OCI-LY3 (cell line): ENCODE results near the gene JPH3.

Experiments
- EZH2phosphoT487 ChIP-seq: fragments of 200-600 bp; shearing (Covaris generic); IDR thresholded peaks from 2 replicates; pipeline ENCODE4 v1.6.1; 2018; ENCODE audit warnings: antibody characterized with exemption, mixed run types, low read depth
- TF ChIP-seq, protein P1 (sequence below): fragments of 200-600, 300-600 bp; sonication (generic); IDR thresholded peaks from 2 replicates; pipeline ENCODE4 v1.5.1; 2014; ENCODE audit warnings: antibody characterized with exemption, low read length, low read depth

DNA sequence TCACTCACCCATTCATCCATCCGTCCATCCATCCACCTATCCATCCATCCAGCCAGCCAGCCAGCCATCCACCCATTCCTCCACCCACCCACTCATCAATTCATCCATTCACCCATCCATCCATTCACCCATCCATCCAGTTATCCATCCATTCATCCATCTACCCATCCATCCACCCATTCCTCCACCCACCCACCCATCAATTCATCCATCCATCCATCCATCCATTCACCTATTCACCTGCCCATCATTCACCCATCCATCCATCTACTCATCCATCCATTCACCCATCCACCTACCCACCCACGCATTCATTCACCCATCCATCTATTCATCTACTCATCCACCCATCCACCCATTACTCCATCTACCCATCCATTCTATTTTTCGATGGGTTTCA lies 43.6 kb upstream of the JPH3 start:
- no peak for TF ChIP-seq EZH2phosphoT487
- TF ChIP-seq, protein P1, sequence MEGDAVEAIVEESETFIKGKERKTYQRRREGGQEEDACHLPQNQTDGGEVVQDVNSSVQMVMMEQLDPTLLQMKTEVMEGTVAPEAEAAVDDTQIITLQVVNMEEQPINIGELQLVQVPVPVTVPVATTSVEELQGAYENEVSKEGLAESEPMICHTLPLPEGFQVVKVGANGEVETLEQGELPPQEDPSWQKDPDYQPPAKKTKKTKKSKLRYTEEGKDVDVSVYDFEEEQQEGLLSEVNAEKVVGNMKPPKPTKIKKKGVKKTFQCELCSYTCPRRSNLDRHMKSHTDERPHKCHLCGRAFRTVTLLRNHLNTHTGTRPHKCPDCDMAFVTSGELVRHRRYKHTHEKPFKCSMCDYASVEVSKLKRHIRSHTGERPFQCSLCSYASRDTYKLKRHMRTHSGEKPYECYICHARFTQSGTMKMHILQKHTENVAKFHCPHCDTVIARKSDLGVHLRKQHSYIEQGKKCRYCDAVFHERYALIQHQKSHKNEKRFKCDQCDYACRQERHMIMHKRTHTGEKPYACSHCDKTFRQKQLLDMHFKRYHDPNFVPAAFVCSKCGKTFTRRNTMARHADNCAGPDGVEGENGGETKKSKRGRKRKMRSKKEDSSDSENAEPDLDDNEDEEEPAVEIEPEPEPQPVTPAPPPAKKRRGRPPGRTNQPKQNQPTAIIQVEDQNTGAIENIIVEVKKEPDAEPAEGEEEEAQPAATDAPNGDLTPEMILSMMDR = no peak
